ENCODE data around the gene NTM.

Gene NTM

DNA sequence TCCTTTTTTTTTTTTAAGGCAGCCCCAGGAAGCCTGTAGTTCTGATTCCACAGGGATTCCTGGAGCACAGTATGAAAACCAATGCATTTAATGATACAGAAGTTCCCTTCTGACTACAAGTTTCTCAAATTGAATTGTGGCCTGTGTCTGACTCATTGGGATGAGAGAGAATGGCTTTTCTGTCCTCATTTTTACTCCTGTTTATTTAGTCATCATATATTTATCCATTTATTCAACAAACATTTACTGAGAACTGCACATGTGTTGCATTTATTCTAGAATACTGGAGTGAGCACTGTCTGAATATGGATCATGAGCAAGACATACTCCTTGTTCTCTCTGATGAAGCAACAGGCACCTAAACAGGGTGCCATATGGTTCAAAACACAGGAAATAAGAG lies 231.2 kb downstream of the NTM start:
- no peak for DNase-seq (ENCODE audit: low spot score)

DNA sequence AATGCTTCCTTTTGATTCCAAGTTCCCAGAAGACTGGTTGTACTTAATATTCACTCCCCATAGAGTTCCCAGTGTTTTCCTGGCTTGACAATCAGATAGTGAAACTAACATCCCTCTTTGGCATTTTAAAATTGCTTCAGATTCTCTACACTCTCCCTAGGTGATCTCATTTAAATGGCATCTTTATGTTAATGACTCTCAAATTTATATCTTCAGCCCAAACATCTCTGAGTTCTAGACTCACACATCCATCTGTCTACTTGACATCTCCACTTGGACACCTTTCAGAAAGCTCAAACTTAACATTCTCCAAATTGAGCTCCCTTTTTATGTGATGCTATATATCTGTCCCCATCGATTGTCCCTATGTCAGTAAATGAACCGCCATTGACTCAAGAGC lies 232.0 kb downstream of the NTM start:
- DNase-seq (ENCODE audit: low spot score) = no peak

DNA sequence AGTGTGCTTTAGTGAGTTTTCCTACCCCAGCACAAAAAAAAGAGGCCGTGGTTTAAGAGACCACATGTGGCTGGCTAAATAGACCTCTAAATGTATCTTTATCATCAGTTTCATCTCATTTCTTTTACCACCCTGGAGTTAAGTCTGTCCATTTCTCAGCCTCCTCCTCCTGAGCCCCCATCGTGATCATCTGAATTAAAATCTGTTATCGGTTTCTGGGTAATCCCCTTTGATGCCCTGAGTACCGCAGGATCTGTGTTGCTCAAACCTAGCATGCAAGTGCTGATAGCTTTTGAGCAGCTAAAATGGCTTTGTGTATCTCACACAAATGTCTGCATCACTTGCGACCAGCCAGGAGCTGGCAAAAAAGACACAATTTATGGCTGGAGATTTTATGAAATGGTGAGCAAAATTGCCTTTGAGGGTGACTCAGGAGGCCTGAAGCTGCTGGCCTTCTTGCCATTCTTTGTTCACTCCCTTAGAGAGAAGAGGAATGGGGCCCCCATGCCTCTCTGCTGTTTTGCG lies 236.5 kb downstream of the NTM start:
- DNase-seq (ENCODE audit: low spot score) = no peak

DNA sequence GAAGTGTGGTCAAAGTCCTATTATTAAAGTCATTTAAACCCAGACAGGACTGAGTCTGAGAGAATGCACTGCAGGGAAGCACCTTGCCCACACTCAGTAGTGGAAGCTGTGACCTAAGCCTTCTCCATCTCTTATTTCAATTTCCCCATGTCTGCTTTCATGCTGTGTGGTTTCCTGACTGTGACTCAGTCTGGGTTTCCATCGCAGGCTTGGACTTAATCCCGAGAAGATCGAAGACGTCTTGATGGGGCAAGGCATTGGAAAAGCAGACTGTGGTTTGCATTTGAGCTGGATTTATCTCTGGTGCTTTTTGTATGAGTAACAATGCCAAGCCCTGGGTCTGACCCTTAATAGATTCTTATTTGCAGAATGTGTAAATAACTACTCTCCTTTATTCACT lies 238.9 kb downstream of the NTM start:
- no peak for DNase-seq (ENCODE audit: low spot score)

DNA sequence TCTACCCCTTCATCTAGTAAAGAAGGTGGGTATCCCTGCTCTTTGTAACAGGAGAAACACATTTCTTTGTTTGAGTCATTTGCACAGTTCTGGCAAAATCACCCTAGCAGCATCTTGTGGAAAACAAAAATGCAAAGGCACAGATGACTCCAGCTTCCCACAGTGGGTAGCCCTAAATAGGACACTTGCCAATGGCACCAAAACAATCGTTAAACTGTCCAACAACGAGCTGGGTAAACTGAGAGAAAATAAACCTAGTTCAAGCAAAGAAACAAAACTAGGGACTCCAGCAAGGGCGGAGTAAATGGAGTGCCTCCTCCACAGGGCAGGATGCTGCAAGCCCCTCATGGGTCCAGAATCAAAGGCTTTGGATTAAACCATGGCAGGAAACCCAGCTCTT lies 239.5 kb downstream of the NTM start:
- DNase-seq (ENCODE audit: low spot score) = peak; percentile 66

DNA sequence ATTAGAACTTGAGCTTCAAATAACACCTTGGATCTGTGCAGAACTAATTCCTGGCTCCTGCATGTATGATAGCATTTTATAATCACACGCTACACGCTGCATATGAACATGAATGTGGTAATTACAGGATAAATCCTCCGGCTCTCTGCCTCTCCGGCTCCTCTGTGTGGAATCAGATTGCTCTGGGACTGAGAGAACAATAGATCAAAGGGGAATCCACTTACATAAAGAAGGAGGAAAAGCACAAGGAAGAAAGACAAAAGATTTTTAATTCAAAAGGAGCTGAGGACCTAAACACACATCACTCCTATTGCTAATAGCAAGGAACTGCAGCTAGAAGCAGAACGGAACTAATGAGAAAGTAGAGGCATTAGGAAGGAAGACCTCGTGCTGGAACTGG lies 240.9 kb downstream of the NTM start:
- DNase-seq (ENCODE audit: low spot score) = no peak

DNA sequence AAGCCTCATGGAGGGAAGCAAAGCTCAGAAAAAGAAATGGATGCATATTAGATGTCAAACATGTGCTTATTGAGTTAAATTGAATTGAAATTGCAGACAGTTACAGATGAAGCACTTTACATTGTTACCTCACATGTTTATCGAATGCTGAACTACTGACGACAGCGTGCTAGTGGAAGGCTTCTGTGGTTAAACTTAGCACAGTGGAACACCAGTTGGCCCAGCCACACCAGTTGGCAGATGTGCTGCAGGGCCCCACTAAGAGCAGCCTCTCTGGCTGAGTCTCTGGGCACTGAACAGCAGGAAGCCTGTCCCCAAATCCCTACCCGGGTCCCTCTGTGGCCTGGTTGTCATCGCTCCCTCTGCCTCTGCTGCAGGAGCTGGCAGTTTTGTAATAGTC lies 242.1 kb downstream of the NTM start:
- DNase-seq (ENCODE audit: low spot score) = no peak

DNA sequence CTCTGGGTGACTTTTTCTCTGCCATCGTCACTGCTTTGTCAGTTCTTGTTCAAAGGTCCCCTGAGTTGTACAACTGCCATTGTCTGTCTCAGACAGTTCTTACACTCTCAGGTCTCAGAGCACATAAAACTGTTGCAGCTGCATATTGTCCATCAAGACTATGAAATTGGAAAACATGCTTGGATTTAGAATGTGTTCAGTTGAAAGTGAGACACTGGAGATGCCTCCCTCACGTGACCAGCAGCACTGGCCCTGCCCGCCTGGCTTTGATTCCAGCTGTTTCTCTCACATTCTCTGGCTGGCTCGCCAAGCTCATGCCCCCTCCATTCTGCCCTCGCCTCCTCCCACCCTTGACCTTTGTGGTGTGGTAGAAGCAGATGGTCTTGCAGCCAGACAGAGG lies 244.2 kb downstream of the NTM start:
- peak; percentile 70 for DNase-seq (ENCODE audit: low spot score)

DNA sequence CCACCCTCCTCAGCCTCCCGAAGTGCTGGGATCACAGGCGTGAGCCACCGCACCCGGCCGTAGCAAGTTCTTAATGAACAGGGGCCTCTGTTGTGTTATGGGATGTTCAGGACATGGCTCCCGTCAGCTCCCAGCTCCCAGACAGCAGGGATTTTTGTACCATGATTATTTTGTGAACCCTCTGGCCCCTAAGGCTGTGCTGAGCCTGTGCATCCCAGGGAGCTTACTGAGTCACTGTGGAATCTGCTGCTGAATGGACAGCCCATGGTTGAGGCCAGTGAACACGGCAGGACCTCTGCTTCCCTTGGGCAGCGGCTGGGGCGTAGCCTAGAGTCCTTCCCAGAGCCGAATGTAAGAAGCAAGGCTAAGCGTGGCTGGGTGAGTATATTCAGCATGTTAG lies 245.2 kb downstream of the NTM start:
- DNase-seq (ENCODE audit: low spot score) = no peak

DNA sequence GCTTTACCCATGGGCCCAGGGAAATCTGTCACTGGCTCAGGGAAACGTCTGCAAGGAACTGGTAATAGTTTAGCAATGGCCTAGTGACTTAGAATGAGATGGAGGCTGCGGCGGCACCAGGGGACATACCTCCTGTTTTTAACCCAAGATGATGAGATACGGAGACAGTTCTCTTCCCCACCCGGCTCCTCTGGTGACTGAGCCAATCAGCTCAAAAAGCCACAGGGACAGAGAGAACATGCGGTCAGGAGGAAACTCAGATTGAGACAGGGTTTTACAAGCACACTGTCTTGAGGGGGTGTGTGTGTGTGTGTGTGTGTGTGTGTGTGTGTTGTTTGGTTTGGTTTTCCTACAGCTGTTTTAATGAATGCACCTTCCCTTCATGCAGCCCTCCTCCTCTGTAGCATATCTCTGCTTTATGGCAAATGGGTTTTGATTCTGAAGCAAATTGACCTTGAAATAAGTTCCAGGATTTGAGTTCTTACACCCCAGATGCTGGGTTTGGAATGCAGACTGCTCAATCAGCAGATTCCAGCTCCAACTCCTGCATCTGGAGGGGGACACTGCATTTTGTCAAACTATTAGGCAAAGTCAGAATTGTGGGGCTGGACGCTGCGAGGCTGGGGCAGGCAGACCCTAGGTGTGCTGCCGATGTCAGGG lies 246.2 kb downstream of the NTM start:
- no peak for DNase-seq (ENCODE audit: low spot score)

DNA sequence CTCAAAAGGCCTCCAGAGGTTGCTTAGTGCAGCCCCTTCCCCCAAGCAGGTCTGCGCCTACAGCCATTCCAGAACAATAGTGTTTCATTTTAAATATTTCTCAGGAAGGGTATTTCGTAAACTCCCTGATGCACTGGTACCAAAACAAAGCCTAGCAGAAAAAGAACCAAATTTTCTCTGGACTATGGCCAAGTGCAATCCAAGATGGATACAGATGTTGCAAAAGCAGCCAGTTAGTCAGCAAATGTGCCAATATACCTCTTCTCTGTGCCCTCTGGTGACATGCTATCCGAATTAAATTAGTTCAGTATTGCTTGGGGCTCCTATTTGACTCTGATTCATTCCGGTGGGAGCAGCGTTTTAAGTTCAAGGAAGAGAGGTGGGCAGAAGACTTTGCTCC lies 247.8 kb downstream of the NTM start:
- DNase-seq (ENCODE audit: low spot score) = no peak

DNA sequence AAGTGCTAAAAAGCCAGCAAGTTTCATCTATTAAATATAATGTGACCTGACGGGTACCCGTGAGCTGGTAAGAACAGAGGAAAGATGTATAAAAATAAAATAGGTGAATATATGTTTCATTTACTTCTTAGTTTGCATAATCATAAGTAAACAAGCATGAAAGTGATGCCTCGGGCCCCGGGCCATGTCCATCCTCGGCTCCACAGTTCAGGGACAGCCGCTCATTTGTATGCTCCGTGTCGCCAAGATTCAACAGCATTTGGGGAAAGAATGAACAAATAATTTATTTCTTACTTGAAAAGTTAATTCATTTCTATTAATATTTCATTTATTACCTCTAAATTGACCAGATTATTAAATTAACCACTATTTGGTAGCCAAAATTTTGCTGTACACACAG lies 251.8 kb downstream of the NTM start:
- no peak for DNase-seq (ENCODE audit: low spot score)

DNA sequence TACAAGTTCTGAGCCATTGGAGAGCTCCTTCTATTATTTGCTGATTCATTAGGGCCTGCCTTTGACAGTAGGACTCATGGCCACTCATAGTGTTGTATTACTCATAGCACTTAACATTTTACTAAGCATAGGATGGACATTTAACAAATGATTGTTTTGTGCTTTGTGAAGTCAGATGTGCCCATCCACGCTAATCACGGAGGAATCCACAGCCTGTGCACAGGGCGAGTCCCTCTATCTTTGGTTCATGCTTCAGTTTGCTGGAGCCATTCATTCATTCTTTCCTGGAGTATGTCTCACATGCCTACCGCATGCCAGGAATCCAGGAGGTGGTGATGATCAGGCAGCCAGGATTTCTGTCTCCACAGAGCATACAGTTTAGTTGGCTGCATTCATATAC lies 254.1 kb downstream of the NTM start:
- no peak for DNase-seq (ENCODE audit: low spot score)

DNA sequence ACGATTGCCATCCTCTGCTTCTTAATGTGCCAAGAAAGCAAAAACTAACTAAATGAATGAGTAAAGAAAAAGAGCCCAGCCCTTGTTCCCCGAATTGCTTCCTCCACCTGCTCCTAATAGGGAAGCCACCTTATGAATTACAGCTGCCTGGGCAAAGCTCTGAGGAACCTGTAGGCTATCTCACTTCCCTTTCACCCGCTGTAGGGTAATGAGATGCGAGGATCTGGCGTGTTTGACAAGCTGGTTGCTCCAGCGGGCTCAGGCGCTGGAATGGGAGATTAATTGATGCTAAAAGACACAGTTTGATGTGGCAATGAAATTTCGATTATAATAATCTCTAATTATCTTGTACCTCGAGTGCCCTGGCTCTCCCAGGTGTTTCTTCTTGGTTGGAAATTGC lies 256.4 kb downstream of the NTM start:
- DNase-seq (ENCODE audit: low spot score) = no peak

DNA sequence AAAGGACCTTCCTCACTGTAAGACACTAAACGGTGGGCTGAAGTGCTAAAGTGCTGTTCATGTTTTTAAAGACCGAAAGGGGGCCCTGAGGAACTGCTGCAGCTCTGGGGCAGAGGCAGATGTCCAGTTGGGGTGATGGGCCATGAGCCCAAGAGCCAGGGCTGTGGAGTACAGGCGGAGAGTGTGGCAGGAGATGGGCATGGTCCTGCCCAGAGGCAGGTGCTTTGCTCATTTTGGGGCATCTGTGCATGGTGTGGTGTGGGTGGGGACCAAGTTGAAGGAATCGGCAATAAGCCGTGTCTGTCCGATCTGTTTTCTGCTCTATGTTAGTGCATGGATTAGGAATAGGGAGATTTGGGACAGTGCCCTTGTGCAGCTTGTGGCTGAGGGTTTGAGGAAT lies 258.3 kb downstream of the NTM start:
- no peak for DNase-seq (ENCODE audit: low spot score)

DNA sequence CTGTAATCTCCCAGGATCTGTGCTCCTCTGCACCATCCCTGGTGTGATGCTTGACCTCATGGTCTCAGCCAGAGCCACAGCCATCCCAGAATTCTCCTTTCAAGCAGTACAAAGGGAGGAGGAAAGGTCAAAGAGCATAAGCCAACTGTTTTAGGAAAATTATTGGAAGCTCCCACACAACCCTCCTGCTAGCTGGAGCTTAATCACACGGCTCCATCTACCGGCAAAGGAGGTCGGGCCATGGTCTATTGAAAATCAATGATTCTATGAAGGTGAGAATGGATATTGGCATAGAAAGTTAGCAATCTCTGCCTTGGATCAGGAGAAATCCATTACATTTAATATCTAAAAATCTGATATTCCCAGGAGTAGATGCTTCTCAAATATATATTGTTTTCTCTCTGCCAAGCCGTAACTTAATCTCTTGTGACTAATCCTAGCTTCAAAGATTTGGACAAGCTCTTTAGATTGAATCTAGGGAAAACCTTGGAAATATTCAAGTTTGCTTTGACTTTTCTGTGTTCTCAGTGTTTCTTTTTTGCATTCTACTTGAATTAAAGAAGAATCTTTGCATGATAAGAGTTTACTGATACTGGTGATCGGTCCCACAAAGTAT lies 259.6 kb downstream of the NTM start:
- DNase-seq (ENCODE audit: low spot score) = no peak

DNA sequence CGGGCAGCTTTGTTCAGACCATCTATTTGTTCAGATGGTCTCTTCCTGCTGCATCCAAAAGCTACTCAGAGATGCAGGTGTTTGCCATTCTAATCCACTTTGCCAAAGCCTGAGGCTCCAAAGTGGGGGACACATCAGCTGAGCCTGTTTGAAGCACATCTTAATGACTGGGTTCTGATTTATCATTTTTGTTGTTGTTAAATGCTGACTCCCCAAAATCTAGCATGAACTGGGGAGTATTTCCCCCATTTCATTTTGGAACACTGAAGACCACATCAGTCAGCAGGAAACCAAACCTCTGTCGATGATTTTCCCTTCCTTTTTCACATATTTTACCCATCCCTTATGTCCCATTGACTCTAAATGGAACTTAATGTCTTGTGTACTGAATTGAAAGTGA lies 262.6 kb downstream of the NTM start:
- DNase-seq (ENCODE audit: low spot score) = no peak

DNA sequence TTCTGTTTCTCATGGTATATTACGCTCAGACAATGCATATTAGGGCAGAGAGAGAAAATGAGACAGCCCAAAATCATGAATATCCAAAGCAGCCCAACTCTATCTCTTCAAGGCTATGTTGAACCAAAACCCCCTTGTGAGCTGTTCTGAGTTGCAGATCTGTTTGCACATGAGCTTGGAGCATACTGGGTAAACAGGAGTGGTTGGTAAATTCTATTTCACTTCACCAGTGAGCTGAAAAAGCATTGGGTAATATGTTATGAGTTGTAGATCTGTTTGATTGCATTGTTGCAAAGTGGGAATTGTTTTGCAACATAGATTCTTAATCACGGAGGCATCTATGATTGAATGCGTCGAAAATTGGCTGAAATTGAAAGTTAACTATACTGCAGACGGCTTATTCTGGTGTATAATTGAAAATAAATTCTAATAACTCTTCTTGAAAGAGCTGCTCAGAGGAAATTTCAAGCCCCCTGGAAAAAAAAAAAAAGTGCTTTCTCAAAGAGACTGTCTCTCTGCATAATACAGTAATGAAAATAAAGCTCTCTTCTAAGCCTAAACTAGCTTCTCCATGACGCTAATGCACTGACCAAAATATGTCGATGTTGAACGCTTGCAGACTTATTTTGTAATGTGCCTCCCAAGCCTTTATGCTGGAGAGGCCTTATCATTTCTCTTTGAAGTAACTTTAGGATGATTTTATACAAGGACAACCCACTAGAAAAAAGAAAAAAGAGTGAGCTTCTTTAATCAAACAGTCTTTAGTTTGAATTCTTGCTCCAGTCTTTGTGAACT lies 263.7 kb downstream of the NTM start:
- no peak for DNase-seq (ENCODE audit: low spot score)

DNA sequence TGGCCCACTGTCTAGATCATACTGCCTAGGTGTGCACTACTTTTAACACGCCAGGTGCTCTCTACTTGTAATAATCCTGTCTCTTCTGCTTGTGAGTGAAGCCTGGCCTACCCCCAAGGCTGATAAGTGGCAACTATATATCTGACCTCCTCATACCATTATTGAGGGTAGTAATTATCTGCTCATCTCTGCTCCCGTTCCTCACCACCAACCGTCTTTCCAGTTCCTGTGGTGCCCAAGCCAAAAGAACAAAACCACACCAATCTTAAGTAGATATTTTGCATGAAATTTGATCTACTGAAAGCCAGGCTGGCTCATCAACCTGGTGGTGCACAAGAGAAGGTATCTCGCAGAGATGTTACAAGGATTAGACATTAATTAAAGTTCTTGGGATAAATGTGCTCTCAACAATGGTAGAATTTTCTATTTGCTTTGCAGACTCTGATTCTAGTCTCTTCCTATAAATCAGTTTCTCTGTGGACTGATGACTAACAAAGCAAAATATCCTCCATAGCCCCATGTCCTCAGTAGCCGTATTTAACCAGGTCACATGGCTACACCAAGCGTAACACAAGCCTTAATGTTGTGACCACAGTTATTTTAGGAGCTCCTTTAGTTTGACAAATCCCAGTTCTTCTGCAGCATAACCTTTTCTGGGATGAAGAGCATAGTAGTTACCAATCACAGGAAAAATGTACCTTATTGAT lies 267.2 kb downstream of the NTM start:
- no peak for DNase-seq (ENCODE audit: low spot score)

DNA sequence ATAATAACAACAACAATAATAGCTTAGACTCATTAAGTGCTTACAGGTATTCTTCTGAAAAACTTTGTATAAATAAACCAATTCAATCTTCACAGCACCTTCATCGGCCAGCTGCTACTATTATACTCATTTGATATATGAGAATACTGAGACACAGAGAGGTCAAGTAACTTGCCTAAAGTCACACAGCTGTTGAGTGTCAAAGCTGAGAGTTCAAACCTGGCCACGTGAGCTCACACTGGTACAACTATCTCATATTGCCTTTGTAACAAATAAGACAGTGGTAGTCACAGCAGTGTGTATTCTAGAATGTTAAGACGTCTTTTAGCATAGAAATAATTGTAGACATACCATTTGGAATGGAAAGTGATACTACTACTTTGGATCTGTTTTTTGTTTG lies 268.5 kb downstream of the NTM start:
- DNase-seq (ENCODE audit: low spot score) = no peak

DNA sequence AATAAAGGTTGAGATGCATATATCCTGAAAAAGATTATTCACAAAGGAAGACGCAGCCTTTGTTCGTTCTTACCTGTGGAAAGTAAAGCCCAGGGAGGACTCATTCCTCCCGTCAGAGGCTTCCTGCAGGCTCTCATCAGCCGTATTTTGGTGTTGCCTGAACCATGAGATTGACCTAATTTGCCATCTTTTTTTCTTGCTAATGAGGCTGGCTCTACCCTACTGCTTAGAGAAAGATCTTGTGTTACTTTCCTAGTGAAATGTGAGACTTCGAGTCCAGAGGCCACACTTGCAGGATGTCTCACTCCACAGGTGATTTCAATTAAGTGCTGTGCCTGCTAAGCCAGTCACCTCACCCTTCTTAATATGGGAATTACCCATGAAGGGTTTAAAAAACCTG lies 269.9 kb downstream of the NTM start:
- no peak for DNase-seq (ENCODE audit: low spot score)

DNA sequence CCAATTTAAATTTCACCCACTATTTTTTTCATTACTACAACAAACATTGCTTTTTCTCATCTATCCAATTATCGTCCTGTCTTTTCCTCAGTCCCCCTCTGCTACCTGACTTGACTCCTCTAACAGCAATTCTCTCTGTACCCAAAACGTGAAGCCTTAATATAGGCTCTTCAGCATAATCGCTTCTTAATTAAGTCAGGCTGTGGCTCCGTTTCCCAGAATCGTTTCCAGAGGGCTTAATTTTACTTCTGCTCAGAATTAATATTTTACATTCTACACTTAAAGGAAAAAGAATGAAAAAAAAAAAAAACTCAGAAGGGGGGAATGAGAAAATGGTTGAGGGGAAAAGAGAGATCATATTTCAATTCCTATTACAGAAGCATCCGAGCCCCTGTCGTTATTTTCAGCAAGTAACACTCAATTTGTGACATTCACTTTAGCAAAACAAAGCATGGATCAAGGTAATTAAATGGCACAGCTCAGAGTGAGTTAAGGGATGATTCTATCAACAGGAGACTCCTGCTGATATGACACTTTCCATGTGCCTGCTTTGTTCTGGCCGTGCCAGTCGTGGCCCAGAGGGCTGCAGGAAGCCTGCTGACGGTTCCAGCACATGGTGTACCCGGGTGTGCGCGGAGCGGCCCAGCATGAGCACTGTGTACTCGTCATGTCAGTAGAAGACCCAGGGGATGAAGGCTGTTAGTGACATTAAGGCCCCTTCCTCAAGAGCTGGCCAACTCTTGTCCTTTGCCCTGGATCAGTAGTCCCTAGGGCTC lies 272.5 kb downstream of the NTM start:
- DNase-seq (ENCODE audit: low spot score) = no peak

Measured in Ammon's horn (tissue), 1 donor.